RWPE2 (cell line): Measurements from ENCODE around the gene DCK.
A peak's percentile ranks its signal among the peaks of the same experiment; 100 is the strongest.

Source experiments
- ATAC-seq: fragments of 200-7000 bp; cut with Tn5 transposase; 3 replicates; pipeline ENCODE4 v1.9.1; 2021; ENCODE audit warnings: low read depth
- DNase-seq: peaks from one replicate; pipeline ENCODE4 v3.0.0-alpha.2; 2020; ENCODE audit warnings: low spot score
- H3K27ac ChIP-seq: fragments of 450-650 bp; 2 replicates; pipeline ENCODE4 v1.5.1; 2017; ENCODE audit warnings: mild to moderate bottlenecking; ENCODE audit not compliant: poor library complexity, severe bottlenecking
- H3K27me3 ChIP-seq: fragments of 250-450 bp; sonication (Bioruptor Pico); 2 replicates; pipeline ENCODE4 v1.5.1; 2021; ENCODE audit warnings: mild to moderate bottlenecking, moderate library complexity; ENCODE audit not compliant: insufficient read depth, poor library complexity, severe bottlenecking
- H3K36me3 ChIP-seq: fragments of 250-450 bp; sonication (Bioruptor Pico); 2 replicates; pipeline ENCODE4 v1.5.1; 2020; ENCODE audit warnings: low read depth, mild to moderate bottlenecking, moderate library complexity
- H3K4me1 ChIP-seq: fragments of 250-450 bp; sonication (Bioruptor Pico); 2 replicates; pipeline ENCODE4 v1.5.1; 2021; ENCODE audit warnings: mild to moderate bottlenecking, moderate library complexity; ENCODE audit not compliant: insufficient read depth, poor library complexity, severe bottlenecking
- H3K4me3 ChIP-seq: fragments of 250-450 bp; sonication (Bioruptor Pico); 2 replicates; pipeline ENCODE4 v1.5.1; 2021; ENCODE audit warnings: mild to moderate bottlenecking, moderate library complexity; ENCODE audit not compliant: severe bottlenecking
- H3K9me3 ChIP-seq: fragments of 250-450 bp; sonication (Bioruptor Pico); 2 replicates; pipeline ENCODE4 v1.5.1; 2021; ENCODE audit warnings: mild to moderate bottlenecking, moderate library complexity; ENCODE audit not compliant: severe bottlenecking
- CTCF ChIP-seq: fragments of 450-650 bp; IDR thresholded peaks from one replicate; pipeline ENCODE4 v1.5.1; 2017; ENCODE audit warnings: mild to moderate bottlenecking, moderate library complexity; ENCODE audit not compliant: poor library complexity, severe bottlenecking

DCK gene

DNA sequence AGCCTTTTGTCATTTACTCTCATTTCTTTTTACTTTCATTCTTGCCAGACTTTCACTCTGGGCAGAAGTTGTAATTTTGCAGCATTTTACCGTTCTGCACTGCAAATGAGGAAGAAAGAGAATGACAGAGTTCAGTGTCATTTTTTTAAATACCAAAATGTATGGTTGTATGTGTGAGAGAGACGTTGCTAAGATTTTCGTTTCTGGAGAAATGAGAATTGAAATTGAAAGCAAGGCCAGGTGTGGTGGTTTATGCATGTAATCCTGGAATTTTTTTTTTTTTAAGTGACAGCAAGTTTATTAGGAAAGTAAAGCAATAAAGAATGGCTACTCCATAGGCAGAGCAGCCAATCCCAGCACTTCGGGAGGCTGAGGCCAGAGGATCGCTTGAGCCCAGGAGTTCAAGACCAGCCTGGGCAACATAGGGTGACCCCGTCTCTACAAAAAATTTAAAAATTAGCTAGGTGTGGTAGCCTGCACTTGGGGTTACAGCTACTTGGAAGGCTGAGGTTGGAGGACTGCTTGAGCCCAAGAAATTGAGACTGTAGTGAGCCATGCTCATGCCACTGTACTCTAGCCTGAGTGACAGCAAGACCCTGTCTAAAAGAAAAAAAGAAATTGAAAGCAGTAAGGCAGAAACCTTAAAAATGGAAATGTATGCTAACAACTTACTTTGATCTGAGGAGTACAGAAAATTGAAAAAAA lies 12.9 kb downstream of the DCK start:
- DNase-seq, result no peak

GRCh38 chr4:71008196-71008595 lies 14.7 kb downstream of the DCK start:
- peaks cover 6% of the 10 kb centered on the region for H3K4me1 ChIP-seq
- ATAC-seq, result no peak

More for the DNA sequence above, 12.9 kb downstream of the DCK start:
- no peak for ATAC-seq
- H3K27ac ChIP-seq, result no peak overlapping the region
- H3K36me3 ChIP-seq, result no peaks in the 10 kb centered on the region; the same call in none of the 2 replicates
- TF ChIP-seq CTCF, result no peak
- no peaks in the 10 kb centered on the region for H3K27me3 ChIP-seq
- no peaks in the 10 kb centered on the region for H3K9me3 ChIP-seq
- no peak overlapping the region for H3K4me3 ChIP-seq
- peaks cover 6% of the 10 kb centered on the region for H3K4me1 ChIP-seq

GRCh38 chr4:71009086-71009485 lies 15.6 kb downstream of the DCK start:
- no peak for TF ChIP-seq CTCF
- Histone ChIP-seq H3K4me3 (no peak overlapping the region), H3K4me1 (peaks cover 6% of the 10 kb centered on the region), H3K27ac (no peak overlapping the region), H3K27me3 (no peaks in the 10 kb centered on the region), H3K36me3 (peaks cover 4% of the 10 kb centered on the region; the same call in 1 of the 2 replicates), H3K9me3 (no peaks in the 10 kb centered on the region)
- DNase-seq, result no peak
- ATAC-seq, result no peak

More at GRCh38 chr4:71008196-71008595, 14.7 kb downstream of the DCK start:
- peaks cover 4% of the 10 kb centered on the region; the same call in 1 of the 2 replicates for H3K36me3 ChIP-seq
- no peaks in the 10 kb centered on the region for H3K27me3 ChIP-seq
- DNase-seq, result no peak
- H3K4me3 ChIP-seq, result no peak overlapping the region
- no peaks in the 10 kb centered on the region for H3K9me3 ChIP-seq
- TF ChIP-seq CTCF, result no peak
- no peak overlapping the region for H3K27ac ChIP-seq

GRCh38 chr4:71009890-71010588 lies 16.6 kb downstream of the DCK start:
- Histone ChIP-seq H3K4me1 (peaks cover 6% of the 10 kb centered on the region), H3K27ac (no peak overlapping the region), H3K4me3 (no peak overlapping the region), H3K9me3 (no peaks in the 10 kb centered on the region), H3K36me3 (peaks cover 4% of the 10 kb centered on the region; the same call in 1 of the 2 replicates), H3K27me3 (no peaks in the 10 kb centered on the region)
- DNase-seq (no peak), ATAC-seq (peak; percentile 41; the same call in 1 of the 3 replicates)
- TF ChIP-seq CTCF, result peak; percentile 77
